Uterus (tissue), 2 donors: ENCODE measurements around the gene NCOA3.

Source experiments
- POLR2A ChIP-seq, 2 donors: fragments of 450-650 bp; IDR thresholded peaks; one replicate each; pipeline ENCODE4 v1.6.1; 2016; ENCODE audit warnings: antibody characterized with exemption in 2 of 2, mild to moderate bottlenecking in 1 of 2, moderate library complexity in 1 of 2
- TF ChIP-seq, protein P1 (sequence below), 4 experiments: fragments of 200-600 bp in 2 of 4; fragments of 450-650 bp in 2 of 4; sonication (generic) in 2 of 4; IDR thresholded peaks; one replicate each; pipeline ENCODE4 v1.5.1; 2016 to 2019; ENCODE audit warnings: antibody characterized with exemption in 4 of 4, mild to moderate bottlenecking in 2 of 4, moderate library complexity in 1 of 4

GRCh38 chr20:47480239-47480638 lies 21.4 kb upstream of the NCOA3 start:
- TF ChIP-seq, protein P1, sequence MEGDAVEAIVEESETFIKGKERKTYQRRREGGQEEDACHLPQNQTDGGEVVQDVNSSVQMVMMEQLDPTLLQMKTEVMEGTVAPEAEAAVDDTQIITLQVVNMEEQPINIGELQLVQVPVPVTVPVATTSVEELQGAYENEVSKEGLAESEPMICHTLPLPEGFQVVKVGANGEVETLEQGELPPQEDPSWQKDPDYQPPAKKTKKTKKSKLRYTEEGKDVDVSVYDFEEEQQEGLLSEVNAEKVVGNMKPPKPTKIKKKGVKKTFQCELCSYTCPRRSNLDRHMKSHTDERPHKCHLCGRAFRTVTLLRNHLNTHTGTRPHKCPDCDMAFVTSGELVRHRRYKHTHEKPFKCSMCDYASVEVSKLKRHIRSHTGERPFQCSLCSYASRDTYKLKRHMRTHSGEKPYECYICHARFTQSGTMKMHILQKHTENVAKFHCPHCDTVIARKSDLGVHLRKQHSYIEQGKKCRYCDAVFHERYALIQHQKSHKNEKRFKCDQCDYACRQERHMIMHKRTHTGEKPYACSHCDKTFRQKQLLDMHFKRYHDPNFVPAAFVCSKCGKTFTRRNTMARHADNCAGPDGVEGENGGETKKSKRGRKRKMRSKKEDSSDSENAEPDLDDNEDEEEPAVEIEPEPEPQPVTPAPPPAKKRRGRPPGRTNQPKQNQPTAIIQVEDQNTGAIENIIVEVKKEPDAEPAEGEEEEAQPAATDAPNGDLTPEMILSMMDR (IDR thresholded peaks at IDR 0.05), result no peak
- TF ChIP-seq POLR2A (IDR thresholded peaks at IDR 0.05), result no peak
